HG02642 (cell line): ENCODE data around the gene SOCS2.

ENCODE experiments used
- ATAC-seq: cut with Tn5 transposase; IDR thresholded peaks from one replicate; pipeline ENCODE4 v1.9.1; 2021; ENCODE audit warnings: mild to moderate bottlenecking; ENCODE audit not compliant: unreplicated experiment, poor library complexity

Gene SOCS2

DNA sequence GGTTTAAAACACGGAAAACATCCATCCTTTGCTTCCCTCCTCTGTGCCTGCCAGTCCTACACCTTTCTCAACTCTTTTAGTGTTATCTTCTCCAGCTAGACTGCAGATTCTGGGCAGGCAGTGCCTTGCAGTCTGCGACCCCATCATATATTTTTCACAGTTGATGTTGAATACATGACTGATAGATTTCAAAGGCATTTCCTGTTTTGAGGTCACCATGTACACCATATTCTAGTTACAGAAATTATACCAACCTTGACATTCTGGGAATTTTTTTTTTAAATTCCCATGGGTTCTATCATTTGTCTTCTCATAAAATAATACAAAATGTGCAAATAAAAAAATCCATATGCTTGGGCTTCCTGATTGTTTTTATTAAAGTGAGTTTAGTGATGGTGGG is 16.6 kb downstream of the SOCS2 start:
- no peak for ATAC-seq

DNA sequence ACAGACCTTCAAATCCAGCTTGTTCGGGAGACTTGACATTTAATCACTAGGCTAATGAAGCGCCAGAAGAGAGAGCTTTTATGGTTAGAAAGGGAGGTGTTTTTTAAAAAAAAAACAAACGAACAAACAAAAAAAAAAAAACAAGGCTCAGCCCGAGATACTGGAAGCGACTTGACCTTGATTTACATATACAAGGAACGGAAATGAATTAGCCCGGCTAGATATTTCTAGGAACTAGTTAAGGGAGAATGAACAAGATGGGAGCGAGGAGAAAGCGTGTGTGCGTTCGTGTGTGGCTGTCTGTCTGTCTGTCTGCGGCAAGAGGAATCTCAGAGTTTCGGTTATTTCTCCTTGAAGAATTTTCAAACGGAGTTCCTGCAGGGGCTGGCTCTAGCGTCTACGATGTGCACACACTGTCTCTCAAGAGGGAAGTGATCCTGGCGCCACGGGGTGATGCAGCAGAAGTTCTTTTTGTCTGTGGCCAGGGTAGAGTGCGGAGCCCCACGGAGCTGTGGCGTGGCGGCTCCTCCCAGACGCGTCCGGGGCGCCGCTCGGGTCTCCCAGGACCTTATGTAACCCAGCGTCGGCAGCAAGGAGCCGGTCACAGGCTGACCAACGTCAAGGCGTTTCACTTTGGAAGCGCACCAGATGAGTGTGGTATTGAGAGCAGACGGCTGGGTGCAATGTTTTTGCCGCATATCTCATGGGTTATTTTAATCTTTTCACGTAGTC is 18.8 kb downstream of the SOCS2 start:
- peak; percentile 92 for ATAC-seq

- no peak for ATAC-seq
Observed at GRCh38 chr12:93592641-93593406, 20.3 kb downstream of the SOCS2 start.

- ATAC-seq: no peak
Observed at GRCh38 chr12:93593843-93594242, 21.4 kb downstream of the SOCS2 start.

- no peak for ATAC-seq
Observed at GRCh38 chr12:93594766-93595311, 22.4 kb downstream of the SOCS2 start.

GRCh38 chr12:93595351-93595750 is 22.9 kb downstream of the SOCS2 start:
- ATAC-seq: no peak

GRCh38 chr12:93597608-93598007 is 25.1 kb downstream of the SOCS2 start:
- ATAC-seq: no peak

DNA sequence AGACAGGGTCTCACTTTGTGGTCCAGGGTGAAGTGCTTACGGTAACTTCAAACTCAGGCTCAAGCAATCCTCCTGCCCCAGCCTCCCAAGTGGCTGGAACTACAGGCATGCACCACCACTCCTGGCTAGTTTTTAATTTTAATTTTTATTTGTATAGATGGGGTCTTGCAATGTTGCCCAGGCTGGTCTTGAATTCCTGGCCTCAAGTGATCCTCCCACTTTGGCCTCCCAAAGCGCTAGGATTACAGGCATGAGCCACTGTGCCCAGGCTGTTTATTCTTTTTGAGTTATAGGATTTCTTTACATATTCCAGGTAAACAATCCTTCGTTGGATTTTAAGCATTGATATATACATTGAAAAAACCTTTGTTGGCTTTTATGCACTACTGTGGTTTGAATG is 26.7 kb downstream of the SOCS2 start:
- ATAC-seq: no peak

DNA sequence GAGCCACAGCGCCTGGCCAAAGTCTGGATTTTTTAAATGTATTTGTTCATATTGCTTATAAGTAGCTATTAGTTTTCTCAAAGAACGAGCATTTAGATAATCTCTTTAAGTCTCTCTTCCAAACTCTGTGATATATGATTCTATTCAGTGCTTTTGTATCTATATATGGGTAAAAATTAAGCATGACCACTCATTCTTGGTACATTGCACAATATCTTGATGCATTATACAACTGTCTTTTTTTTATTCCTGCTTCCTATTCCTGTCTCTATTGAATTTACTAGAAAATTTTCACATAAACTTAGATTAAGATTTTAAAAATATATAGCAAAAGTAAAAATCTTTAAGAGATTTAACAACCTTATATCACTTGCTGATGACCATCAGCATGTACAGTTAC is 29.1 kb downstream of the SOCS2 start:
- no peak for ATAC-seq

DNA sequence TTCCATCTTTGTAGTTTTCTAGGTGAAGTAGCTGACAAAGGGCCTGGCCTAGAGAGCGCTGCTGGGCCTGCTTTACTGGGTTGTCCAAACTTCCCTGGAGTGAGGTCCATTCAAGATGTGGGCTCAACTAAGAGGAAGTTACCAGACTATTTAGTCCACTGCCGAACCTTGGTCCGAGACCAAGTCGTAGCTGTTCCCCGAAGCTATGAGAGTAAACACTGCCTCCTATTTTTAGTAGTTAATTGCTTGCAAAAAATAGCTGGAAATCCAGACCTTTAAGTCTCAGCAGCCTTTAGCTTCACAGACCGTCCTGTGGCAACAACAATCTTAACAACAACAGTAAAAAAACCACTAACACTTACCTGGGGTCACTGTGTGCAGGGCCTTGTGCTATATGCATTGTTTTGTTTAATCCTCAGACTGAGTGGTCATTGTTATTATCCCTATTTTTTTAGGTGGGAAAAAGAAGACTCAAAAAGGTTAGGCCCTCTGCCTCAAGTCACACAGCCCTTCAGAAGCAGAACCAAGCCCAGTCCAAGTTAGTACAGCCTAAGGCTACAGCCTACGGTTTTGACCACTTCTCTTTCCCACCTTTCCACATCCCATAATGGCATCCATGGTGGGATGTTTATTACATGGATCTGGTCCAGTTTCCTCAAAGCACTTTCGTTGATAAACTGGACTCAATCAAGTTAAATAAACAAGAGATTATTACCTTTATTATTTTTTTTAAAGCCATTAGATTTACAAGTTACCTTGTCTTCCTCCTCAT is 30.6 kb downstream of the SOCS2 start:
- no peak for ATAC-seq

DNA sequence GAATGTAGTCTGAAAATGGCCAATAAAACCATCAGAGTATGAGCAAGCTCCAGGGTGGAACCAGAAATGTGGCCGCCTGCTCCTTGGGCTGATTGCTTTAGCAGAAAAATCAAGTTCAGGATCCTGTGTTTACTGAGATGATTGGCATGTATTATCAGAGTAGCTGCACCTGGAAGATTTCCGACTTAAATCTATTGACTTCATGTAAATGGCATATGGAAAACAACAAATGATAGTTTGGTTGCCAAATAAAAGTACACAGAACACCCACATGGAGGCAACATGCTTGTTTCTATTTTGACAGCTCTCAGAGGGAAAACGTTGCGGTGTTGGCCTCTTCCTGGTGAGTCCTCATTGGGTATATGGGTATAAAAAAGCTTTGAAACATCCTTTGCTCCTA is 31.3 kb downstream of the SOCS2 start:
- no peak for ATAC-seq

DNA sequence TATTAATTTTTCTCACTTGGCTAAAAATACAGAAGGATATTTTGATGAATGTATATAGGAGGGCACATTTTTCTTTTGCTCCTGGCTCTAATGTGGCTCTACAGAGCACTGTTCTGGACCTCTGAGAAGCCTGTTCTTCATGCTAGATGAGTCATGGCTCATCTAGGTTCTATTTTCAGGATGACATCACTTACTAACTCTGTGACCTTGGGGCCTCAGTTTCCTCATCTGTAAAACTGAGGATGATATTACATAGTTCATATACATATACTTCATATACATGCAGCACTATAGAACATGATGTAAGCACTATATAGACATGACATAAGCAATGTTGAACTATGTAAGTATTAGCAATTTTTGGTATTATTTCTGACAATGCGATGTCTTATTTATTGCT is 35.8 kb downstream of the SOCS2 start:
- no peak for ATAC-seq

GRCh38 chr12:93609281-93610192 is 37.1 kb downstream of the SOCS2 start:
- no peak for ATAC-seq

DNA sequence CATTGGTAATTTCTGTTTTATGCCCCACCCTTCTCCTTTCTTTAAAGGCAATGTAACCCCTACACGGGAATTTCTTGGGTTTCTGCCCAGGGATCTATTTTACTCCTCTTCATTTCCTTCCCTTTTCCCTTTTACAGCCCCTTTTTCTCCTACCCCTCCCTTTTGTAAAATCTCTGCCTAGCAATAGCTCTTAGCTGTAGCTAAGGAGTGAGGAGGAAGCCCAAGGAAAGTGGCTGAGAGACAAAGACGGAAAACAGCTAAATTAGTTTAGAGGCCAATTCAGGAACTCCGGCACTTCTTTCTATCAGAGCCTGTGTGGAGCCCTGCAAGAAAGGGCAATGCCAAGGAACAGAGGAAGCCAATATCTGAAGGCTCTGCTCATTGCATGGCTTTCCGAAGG is 40.3 kb downstream of the SOCS2 start:
- no peak for ATAC-seq

GRCh38 chr12:93614917-93615596 is 42.6 kb downstream of the SOCS2 start:
- ATAC-seq: no peak

GRCh38 chr12:93616584-93617101 is 44.2 kb downstream of the SOCS2 start:
- ATAC-seq: no peak

DNA sequence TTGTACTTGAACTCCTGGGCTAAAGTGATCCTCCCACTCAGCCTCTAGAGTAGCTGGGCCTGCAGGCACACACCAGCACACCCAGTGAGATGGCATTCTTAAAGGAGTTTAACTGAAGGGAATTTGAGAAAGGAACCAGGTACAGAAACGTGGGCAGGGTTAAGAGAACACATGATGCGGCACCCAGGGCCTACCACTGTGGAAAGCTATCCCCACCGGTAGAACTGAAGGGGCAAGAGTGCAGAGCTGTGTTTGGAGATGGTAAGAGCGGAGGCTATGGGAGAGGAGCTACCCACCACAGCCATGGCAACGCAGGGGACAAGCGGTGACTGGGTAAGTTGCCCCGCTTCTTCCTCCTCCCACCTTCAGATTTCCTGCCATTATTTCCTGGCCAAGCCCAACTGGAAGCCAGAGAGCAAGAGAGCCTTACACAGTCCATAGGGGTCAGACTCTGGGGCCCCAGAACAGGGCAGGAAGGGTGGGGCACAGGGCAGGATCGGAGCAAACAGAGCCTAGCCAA is 46.5 kb downstream of the SOCS2 start:
- no peak for ATAC-seq

- ATAC-seq: no peak
Observed at GRCh38 chr12:93621986-93622385, 49.5 kb downstream of the SOCS2 start.

- ATAC-seq: no peak
Observed at GRCh38 chr12:93622485-93622884, 50.0 kb downstream of the SOCS2 start.
